Measurements from ENCODE around the gene CKS1B.

DNA sequence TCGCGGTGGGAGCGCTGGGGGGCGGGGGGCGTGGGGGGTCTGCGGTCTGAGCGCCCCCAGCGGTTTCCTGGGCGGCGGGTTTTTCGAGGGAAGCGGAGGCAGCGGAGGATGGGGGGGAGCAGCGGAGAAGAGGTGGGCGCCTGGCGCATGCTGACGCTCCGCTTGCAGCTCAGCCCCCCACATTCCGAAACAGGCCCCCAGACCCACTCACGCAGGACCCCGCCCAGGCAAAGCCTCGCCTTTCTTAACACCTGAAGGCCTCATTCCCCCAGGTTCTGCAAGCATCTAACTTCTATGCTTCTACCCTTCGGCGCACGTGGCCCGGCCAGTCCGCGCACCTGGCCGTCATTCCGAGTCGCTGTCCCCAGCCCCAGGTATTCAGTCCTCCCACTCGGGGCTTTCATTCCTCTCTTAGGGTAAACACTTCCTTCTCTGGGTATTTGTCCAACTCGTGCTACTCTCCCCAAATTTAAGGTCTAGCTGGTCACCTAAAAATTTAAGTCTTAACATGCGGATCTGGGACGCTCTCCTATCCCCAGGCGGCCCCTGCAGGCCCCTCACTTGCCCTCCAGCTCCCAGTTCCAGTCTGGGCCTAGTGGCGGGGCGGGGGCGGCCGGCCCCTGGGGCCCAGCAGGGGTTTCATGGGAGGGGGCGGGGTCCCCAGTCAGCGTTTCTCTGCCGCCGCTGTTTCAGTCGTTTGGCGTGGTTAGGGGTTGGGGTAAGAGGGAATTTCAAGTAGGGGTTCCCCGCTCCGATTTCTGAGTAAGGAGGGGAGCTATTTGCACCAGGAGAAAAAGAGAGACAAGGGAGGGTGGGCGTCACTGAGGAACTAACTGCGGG is 25.3 kb downstream of the CKS1B start:
- TF ChIP-seq, protein P1, sequence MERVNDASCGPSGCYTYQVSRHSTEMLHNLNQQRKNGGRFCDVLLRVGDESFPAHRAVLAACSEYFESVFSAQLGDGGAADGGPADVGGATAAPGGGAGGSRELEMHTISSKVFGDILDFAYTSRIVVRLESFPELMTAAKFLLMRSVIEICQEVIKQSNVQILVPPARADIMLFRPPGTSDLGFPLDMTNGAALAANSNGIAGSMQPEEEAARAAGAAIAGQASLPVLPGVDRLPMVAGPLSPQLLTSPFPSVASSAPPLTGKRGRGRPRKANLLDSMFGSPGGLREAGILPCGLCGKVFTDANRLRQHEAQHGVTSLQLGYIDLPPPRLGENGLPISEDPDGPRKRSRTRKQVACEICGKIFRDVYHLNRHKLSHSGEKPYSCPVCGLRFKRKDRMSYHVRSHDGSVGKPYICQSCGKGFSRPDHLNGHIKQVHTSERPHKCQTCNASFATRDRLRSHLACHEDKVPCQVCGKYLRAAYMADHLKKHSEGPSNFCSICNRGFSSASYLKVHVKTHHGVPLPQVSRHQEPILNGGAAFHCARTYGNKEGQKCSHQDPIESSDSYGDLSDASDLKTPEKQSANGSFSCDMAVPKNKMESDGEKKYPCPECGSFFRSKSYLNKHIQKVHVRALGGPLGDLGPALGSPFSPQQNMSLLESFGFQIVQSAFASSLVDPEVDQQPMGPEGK (CRISPR knock-in tag; IDR thresholded peaks at IDR 0.05; ENCODE audit: borderline replicate concordance), result no peak
- TF ChIP-seq RARB (CRISPR knock-in tag; IDR thresholded peaks at IDR 0.05), result no peak
- TF ChIP-seq, protein P2, sequence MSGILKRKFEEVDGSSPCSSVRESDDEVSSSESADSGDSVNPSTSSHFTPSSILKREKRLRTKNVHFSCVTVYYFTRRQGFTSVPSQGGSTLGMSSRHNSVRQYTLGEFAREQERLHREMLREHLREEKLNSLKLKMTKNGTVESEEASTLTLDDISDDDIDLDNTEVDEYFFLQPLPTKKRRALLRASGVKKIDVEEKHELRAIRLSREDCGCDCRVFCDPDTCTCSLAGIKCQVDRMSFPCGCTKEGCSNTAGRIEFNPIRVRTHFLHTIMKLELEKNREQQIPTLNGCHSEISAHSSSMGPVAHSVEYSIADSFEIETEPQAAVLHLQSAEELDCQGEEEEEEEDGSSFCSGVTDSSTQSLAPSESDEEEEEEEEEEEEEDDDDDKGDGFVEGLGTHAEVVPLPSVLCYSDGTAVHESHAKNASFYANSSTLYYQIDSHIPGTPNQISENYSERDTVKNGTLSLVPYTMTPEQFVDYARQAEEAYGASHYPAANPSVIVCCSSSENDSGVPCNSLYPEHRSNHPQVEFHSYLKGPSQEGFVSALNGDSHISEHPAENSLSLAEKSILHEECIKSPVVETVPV (CRISPR knock-in tag; IDR thresholded peaks at IDR 0.05), result no peak
- no peak for TF ChIP-seq ESRRG (CRISPR knock-in tag; IDR thresholded peaks at IDR 0.05)
- no peak for TF ChIP-seq ZC3H10 (CRISPR knock-in tag; IDR thresholded peaks at IDR 0.05)
- TF ChIP-seq ARNTL (CRISPR knock-in tag; IDR thresholded peaks at IDR 0.05; ENCODE audit: borderline replicate concordance, low read depth), result no peak
- TF ChIP-seq ZFP30 (CRISPR knock-in tag; IDR thresholded peaks at IDR 0.05), result no peak
